K562 (cell line): ENCODE measurements around the gene INO80C. TPM values are rescaled to one million over a fixed set of nuclear protein-coding genes. Genes with fewer than 3 reads are reported as not detected.

Experiments
- ATAC-seq: fragments of 200-7000 bp; cut with Tn5 transposase; 3 replicates; pipeline ENCODE4 v1.9.1; 2020; ENCODE audit warnings: moderate library complexity
- BruUV-seq: library from RNA; stranded (reverse); fragments of 400-500 nt; replicated peaks from 2 replicates; lab custom pipeline; 2021; lab: Mats Ljungman, UMichigan
- CTCF ChIA-PET: fragments of 300-600 bp; formaldehyde crosslinking; extraction: SDS; loops from one replicate; lab custom pipeline; 2021; ENCODE audit warnings: low intra/inter-chr PET ratio; lab: Yijun Ruan, JAX
- POLR2A ChIA-PET: fragments of 300-600, 350-650 bp; sonication (Branson Sonifier 250); formaldehyde crosslinking; extraction: SDS; loops from one replicate; lab custom pipeline; 2021; ENCODE audit warnings: antibody characterized with exemption, inconsistent platforms; lab: Yijun Ruan, JAX
- DNase-seq, 4 experiments: peaks; one replicate each; pipeline versions ENCODE4 v3.0.0 to v3.0.0-alpha.2; 2011 to 2018; ENCODE audit warnings: low spot score in 3 of 4, mixed read lengths in 3 of 4; ENCODE audit errors: extremely low read depth in 1 of 4
- FAIRE-seq: peaks from 2 replicates; lab custom pipeline; 2011; peaks lifted over from hg19 to GRCh38; lab: Jason Lieb, UNC
- H2AFZ ChIP-seq: 2 replicates; pipeline ENCODE4 v1.6.0; 2011; ENCODE audit warnings: low read depth, low read length, control low read depth, inconsistent platforms
- H3K27ac ChIP-seq: fragments of 200-600 bp; 3 replicates; pipeline ENCODE4 v1.8.0; 2011; ENCODE audit warnings: low read depth, mild to moderate bottlenecking, control low read depth, inconsistent platforms, low read length, moderate library complexity, mixed read lengths; ENCODE audit errors: extremely low read depth
- H3K27me3 ChIP-seq, 2 experiments: fragments of 300-600 bp in 1 of 2; 2 replicates in 1 of 2; 3 replicates in 1 of 2; pipeline versions ENCODE4 v1.6.0 to v1.8.0; 2011; ENCODE audit warnings: inconsistent platforms in 2 of 2, low read length in 2 of 2, mild to moderate bottlenecking in 1 of 2, mixed read lengths in 1 of 2, moderate library complexity in 1 of 2; ENCODE audit not compliant: control insufficient read depth in 2 of 2, insufficient read depth in 2 of 2
- H3K36me3 ChIP-seq: fragments of 300-600 bp; 3 replicates; pipeline ENCODE4 v1.8.0; 2011; ENCODE audit warnings: mild to moderate bottlenecking, low read length, inconsistent platforms; ENCODE audit not compliant: control insufficient read depth, insufficient read depth
- H3K4me1 ChIP-seq, 2 experiments: fragments of 200-600 bp in 1 of 2; replicated peaks in 1 of 2; 2 replicates in 1 of 2; 3 replicates in 1 of 2; pipeline versions ENCODE4 v1.5.1 to v1.8.0; 2011; ENCODE audit warnings: inconsistent platforms in 2 of 2, low read length in 2 of 2, mild to moderate bottlenecking in 1 of 2, mixed read lengths in 1 of 2, moderate library complexity in 1 of 2; ENCODE audit not compliant: control insufficient read depth in 2 of 2, insufficient read depth in 2 of 2
- H3K4me2 ChIP-seq: 2 replicates; pipeline ENCODE4 v1.6.1; 2011; ENCODE audit warnings: low read length, control low read depth, inconsistent platforms, mixed read lengths; ENCODE audit not compliant: insufficient read depth
- H3K4me3 ChIP-seq: fragments of 200-600 bp; sonication (generic), shearing (Covaris generic); 2 replicates; pipeline ENCODE4 v1.5.1; 2016; ENCODE audit warnings: control low read depth, inconsistent platforms
- H3K79me2 ChIP-seq: fragments of 200-600 bp; 3 replicates; pipeline ENCODE4 v1.8.0; 2011; ENCODE audit warnings: low read length, inconsistent platforms; ENCODE audit not compliant: control insufficient read depth, insufficient read depth
- H3K9ac ChIP-seq, 2 experiments: 2 replicates each; pipeline versions ENCODE4 v1.6.0 to v1.6.1; 2011; ENCODE audit warnings: low read depth in 2 of 2, low read length in 2 of 2, control low read depth in 1 of 2, inconsistent platforms in 1 of 2, mild to moderate bottlenecking in 1 of 2, mixed read lengths in 1 of 2; ENCODE audit not compliant: insufficient read depth in 1 of 2
- H3K9me1 ChIP-seq: one replicate; pipeline ENCODE4 v1.6.0; 2011; ENCODE audit warnings: inconsistent platforms, mild to moderate bottlenecking, low read length, moderate library complexity; ENCODE audit not compliant: control insufficient read depth, insufficient read depth
- H3K9me3 ChIP-seq: replicated peaks from 2 replicates; pipeline ENCODE4 v1.5.1; 2011; ENCODE audit warnings: low read depth, low read length, inconsistent platforms; ENCODE audit not compliant: control insufficient read depth, insufficient read depth
- H4K20me1 ChIP-seq: replicated peaks from 2 replicates; pipeline ENCODE4 v1.6.1; 2011; ENCODE audit warnings: low read length, inconsistent platforms, mixed read lengths; ENCODE audit not compliant: control insufficient read depth, insufficient read depth
- BRD4 ChIP-seq: fragments of 200-600 bp; sonication (generic); IDR thresholded peaks from 2 replicates; pipeline ENCODE4 v1.6.1; 2017; ENCODE audit warnings: inconsistent platforms
- MAZ ChIP-seq, 2 experiments: fragments of 450-650 bp in 1 of 2; sonication (generic) in 1 of 2; formaldehyde crosslinking; IDR thresholded peaks in 1 of 2; conservative IDR thresholded peaks in 1 of 2; 2 replicates each; pipeline versions ENCODE4 v1.4.0 to v1.5.0; 2020; ENCODE audit warnings: mild to moderate bottlenecking in 1 of 2, missing genetic modification reagents in 1 of 2
- NBN ChIP-seq: fragments of 450-650 bp; IDR thresholded peaks from 2 replicates; pipeline ENCODE4 v1.6.1; 2016; ENCODE audit warnings: low read depth, mild to moderate bottlenecking
- NFYB ChIP-seq: IDR thresholded peaks from 2 replicates; pipeline ENCODE4 v1.6.1; 2011; ENCODE audit warnings: mild to moderate bottlenecking, moderate library complexity; ENCODE audit not compliant: insufficient read length; ENCODE audit errors: extremely low read depth
- PBX2 ChIP-seq, 2 experiments: IDR thresholded peaks in 1 of 2; conservative IDR thresholded peaks in 1 of 2; 2 replicates each; pipeline ENCODE4 v1.6.1; 2016; ENCODE audit warnings: low read depth in 2 of 2, mild to moderate bottlenecking in 1 of 2, missing compliant biosample characterization in 1 of 2, missing genetic modification characterization in 1 of 2, moderate library complexity in 1 of 2
- PTRF ChIP-seq: fragments of 450-650 bp; IDR thresholded peaks from 2 replicates; pipeline ENCODE4 v1.6.1; 2016; ENCODE audit warnings: mild to moderate bottlenecking, missing genetic modification characterization, missing compliant biosample characterization
- SMARCE1 ChIP-seq: fragments of 450-650 bp; IDR thresholded peaks from 2 replicates; pipeline ENCODE4 v1.7.1; 2016; ENCODE audit warnings: mild to moderate bottlenecking
- ZNF253 ChIP-seq: fragments of 250-450 bp; sonication (Bioruptor Pico); conservative IDR thresholded peaks from 2 replicates; pipeline ENCODE4 v1.6.1; 2021; ENCODE audit warnings: mild to moderate bottlenecking
- ZNF699 ChIP-seq: fragments of 250-450 bp; sonication (Bioruptor Pico); IDR thresholded peaks from 2 replicates; pipeline ENCODE4 v1.8.0; 2021; ENCODE audit warnings: mild to moderate bottlenecking, moderate library complexity; ENCODE audit not compliant: insufficient replicate concordance
- WGBS: fragments of 100-300 bp; shearing (Covaris generic); methylation state at CpG from one replicate; pipeline ENCODE4 v1.1.6; 2016; ENCODE audit warnings: low coverage, mixed read lengths; ENCODE audit not compliant: insufficient coverage; ENCODE audit errors: missing lambda C conversion rate; 5-methylcytosine and 5-hydroxymethylcytosine counted together
- in situ Hi-C: fragments of 300-500 bp; cut with MboI; formaldehyde crosslinking; loops from 4 replicates; pipeline ENCODE4 v1.15.0; 2018; ENCODE audit warnings: inconsistent platforms, mixed read lengths
- intact Hi-C: fragments of 100-400 bp; cut with micrococcal nuclease; formaldehyde crosslinking; loops from 2 replicates; pipeline ENCODE4 v1.14.2; 2022
- polyA plus RNA-seq, 8 experiments: library from polyadenylated mRNA; depleted of rRNA in 4 of 8; stranded (reverse) in 5 of 8; unstranded in 3 of 8; fragments of >200 nt; fragmentation: Nextera tagmentation in 2 of 8; fragmentation: Illumina TruSeq in 1 of 8; extraction: Ambion mirVana in 2 of 8; extraction: Trizol in 1 of 8; gene quantifications; 2 replicates each; pipeline versions ENCODE4 v1.2.1 to v1.2.3, GENCODE V29; 2011 to 2014; ENCODE audit warnings: inconsistent platforms in 1 of 8, missing spikeins in 1 of 8
- total RNA-seq, 7 experiments: library from RNA; depleted of rRNA in 6 of 7; stranded (reverse); fragments of >200 nt in 6 of 7; fragmentation: Illumina TruSeq in 2 of 7; extraction: Trizol in 2 of 7; gene quantifications; 2 replicates each; pipeline versions ENCODE4 v1.2.1 to v1.2.3, GENCODE V29; 2011 to 2021; ENCODE audit warnings: low replicate concordance in 1 of 7

Gene INO80C
- total and polyA plus RNA-seq, 9 of the 15 experiments (the other 6 are each of a cell fraction or from before 2014, with no cell fraction given) = 14.3 to 53.3 (median 46.6) TPM

- DNase-seq (no peak), FAIRE-seq (no peak), ATAC-seq (peak; percentile 18; the same call in 1 of the 3 replicates)
- WGBS = 0% methylated on average over 1 of the region's 1 CpG
- no peaks in the 10 kb centered on the region for H3K36me3 ChIP-seq
- in situ Hi-C loops = no loop called here
- no peak overlapping the region for H3K4me2 ChIP-seq
- no peak overlapping the region for H3K27ac ChIP-seq
- peaks cover 2 to 9% of the 10 kb centered on the region in 2 experiments; a peak in 4 of 5 replicates for H3K27me3 ChIP-seq
- no peak overlapping the region for H2AFZ ChIP-seq
- no peaks in the 10 kb centered on the region for H3K9me3 ChIP-seq
- H4K20me1 ChIP-seq = no peaks in the 10 kb centered on the region
- no peak for TF ChIP-seq BRD4
- no peaks in the 10 kb centered on the region for H3K9me1 ChIP-seq
- POLR2A ChIA-PET = interaction anchor here (0.6 to 1.1 kb wide), 2 partner anchors 9 to 104 kb away, joined by 3 to 5 read pairs; no protein-coding TSS in a partner anchor
- intact Hi-C loops = no loop called here
- no TSS peak for BruUV-seq
- CTCF ChIA-PET = no interaction called here
- H3K4me3 ChIP-seq = no peak overlapping the region
- H3K4me1 ChIP-seq = peaks cover 5 to 14% of the 10 kb centered on the region in 2 experiments; a peak in 3 of 5 replicates
- no peaks in the 10 kb centered on the region for H3K79me2 ChIP-seq
- no peak overlapping the region for H3K9ac ChIP-seq
Observed at GRCh38 chr18:35438480-35439234, 59.1 kb downstream of the INO80C start.

- in situ Hi-C loops = no loop called here
- H3K79me2 ChIP-seq = no peaks in the 10 kb centered on the region
- H3K36me3 ChIP-seq = no peaks in the 10 kb centered on the region
- no peak overlapping the region for H3K4me2 ChIP-seq
- H2AFZ ChIP-seq = no peak overlapping the region
- H3K9me3 ChIP-seq = no peaks in the 10 kb centered on the region
- no peak for ATAC-seq
- H3K4me1 ChIP-seq = peaks cover 0 to 7% of the 10 kb centered on the region in 2 experiments; a peak in 2 of 5 replicates
- no peak for TF ChIP-seq ZNF253 (CRISPR knock-in tag)
- no peak for TF ChIP-seq MAZ (CRISPR knock-in tag; conservative IDR thresholded peaks at IDR 0.05 in 1 of 2, IDR thresholded peaks at IDR 0.05 in 1 of 2)
- TF ChIP-seq PTRF (tag) = no peak
- no peak for TF ChIP-seq ZNF699 (CRISPR knock-in tag)
- TF ChIP-seq SMARCE1 = no peak
- TF ChIP-seq PBX2 (CRISPR knock-in tag; IDR thresholded peaks at IDR 0.05; ENCODE audit: low read depth) = no peak
- TF ChIP-seq PBX2 (tag; conservative IDR thresholded peaks at IDR 0.05; ENCODE audit: low read depth) = no peak
- TF ChIP-seq NBN = no peak
- no peak for TF ChIP-seq NFYB
- TF ChIP-seq, all 486 proteins: peak for 0
- Histone ChIP-seq H4K20me1 (no peaks in the 10 kb centered on the region), H3K4me3 (no peak overlapping the region), H3K27ac (no peak overlapping the region), H3K9ac (no peak overlapping the region), H3K27me3 (peaks cover 2 to 9% of the 10 kb centered on the region in 2 experiments; a peak in 4 of 5 replicates), H3K9me1 (no peaks in the 10 kb centered on the region)
- intact Hi-C loops = no loop called here
- FAIRE-seq = no peak
- WGBS = 13% methylated on average over 2 of the region's 2 CpGs
- ChIA-PET CTCF (no interaction called here), POLR2A (interaction anchor here (0.8 to 1.2 kb wide), 4 partner anchors 10 to 64 kb away, joined by 3 to 5 read pairs (median 4); no protein-coding TSS in a partner anchor)
- no TSS peak for BruUV-seq
- DNase-seq = no peak
Observed at GRCh38 chr18:35437836-35438235, 59.9 kb downstream of the INO80C start.
